Right ventricle myocardium inferior (tissue), 1 donor: ENCODE measurements around the gene SDC1. TPM values are rescaled to one million over a fixed set of nuclear protein-coding genes. Genes with fewer than 3 reads are reported as not detected.
"Not testable (repeated sequence)": the region's sequence is repeated elsewhere in the genome, so short reads cannot be mapped to it uniquely, and the experiment has no call there.

Experiments used
- ATAC-seq: fragments of 200-7000 bp; cut with Tn5 transposase; one replicate; pipeline ENCODE4 v1.9.1; 2020; ENCODE audit warnings: mild to moderate bottlenecking, moderate library complexity
- DNase-seq: peaks from one replicate; pipeline ENCODE4 v3.0.0; 2021; ENCODE audit errors: missing footprints
- intact Hi-C: fragments of 100-400 bp; cut with DNase I; formaldehyde crosslinking; loops from one replicate; pipeline ENCODE4 v1.11.0; 2022
- long read RNA-seq: library from polyadenylated mRNA; unstranded; transcript quantifications from one replicate; pipeline ENCODE4 v2.0.0, GENCODE V29; 2021
- total RNA-seq: library from RNA; stranded (reverse); fragmentation: NEBNext Ultra II Directional; extraction: Animal tissue kit (Norgen Biotek cat#: 25700); gene quantifications from one replicate; pipeline ENCODE4 v1.2.1, GENCODE V29; 2021
- donor health status: DM: no; HTN: yes; CAD: no; lungs with severe emphysema.

SDC1 gene, protein sequence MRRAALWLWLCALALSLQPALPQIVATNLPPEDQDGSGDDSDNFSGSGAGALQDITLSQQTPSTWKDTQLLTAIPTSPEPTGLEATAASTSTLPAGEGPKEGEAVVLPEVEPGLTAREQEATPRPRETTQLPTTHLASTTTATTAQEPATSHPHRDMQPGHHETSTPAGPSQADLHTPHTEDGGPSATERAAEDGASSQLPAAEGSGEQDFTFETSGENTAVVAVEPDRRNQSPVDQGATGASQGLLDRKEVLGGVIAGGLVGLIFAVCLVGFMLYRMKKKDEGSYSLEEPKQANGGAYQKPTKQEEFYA
- total RNA-seq = 0.68 TPM
- long read RNA-seq = 0 reads

- ATAC-seq = peak; percentile 62
- intact Hi-C loops = no loop called here
- peak; percentile 74 for DNase-seq
Measured at GRCh38 chr2:20224716-20225293, at the start of gene SDC1. SDC1 (minus strand) TSS chr2:20225130; CDS start chr2:20224867, 263 bp downstream.

DNA sequence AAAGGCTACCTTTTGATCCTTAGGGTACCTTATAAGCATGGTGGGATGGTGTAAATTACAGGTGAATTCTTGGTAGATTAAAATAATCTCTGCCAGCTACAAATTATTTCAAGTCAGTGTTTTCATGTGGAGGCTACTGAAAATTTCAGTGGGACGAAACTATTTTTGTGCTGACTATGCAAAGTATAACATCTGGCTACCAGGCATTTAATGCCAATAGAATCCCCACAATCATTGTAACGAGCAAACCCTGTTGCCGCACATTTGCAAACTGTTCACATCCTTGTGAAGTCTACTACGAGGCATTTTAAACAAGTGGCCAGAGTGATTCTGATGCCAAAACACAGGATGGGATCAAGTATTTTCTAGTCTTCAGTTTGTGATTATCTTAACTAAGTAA lies 48.1 kb upstream of the SDC1 start:
- no peak for DNase-seq
- intact Hi-C loops = no loop called here
- ATAC-seq = no peak

- ATAC-seq, intact Hi-C loops: not testable (repeated sequence)
Measured at GRCh38 chr2:20268317-20268716, 43.4 kb upstream of the SDC1 start.

DNA sequence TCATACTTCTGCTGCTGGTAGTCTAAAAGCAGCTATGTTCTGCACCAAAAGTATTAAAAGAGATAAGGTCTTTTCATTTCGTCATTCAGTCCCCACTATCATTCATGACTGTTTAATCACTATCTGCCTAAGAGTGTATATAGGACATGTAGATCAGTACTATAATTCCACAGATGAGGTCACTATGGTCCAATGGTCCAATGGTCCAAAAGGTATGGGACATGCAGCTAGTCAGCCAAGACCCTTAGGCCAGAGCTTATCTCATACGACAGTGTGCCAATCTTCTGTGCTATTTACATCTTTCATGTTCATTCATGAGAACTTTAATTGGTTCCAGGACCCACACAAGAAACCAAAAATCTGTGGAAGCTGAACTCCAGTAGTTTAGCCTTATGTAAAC lies 42.6 kb upstream of the SDC1 start:
- intact Hi-C loops = no loop called here
- DNase-seq (no peak), ATAC-seq (no peak)

More at GRCh38 chr2:20268317-20268716, 43.4 kb upstream of the SDC1 start:
- DNase-seq = not testable (repeated sequence)

- ATAC-seq = no peak
- DNase-seq = no peak
- intact Hi-C loops = no loop called here
Measured at GRCh38 chr2:20264629-20265028, 39.7 kb upstream of the SDC1 start.

DNA sequence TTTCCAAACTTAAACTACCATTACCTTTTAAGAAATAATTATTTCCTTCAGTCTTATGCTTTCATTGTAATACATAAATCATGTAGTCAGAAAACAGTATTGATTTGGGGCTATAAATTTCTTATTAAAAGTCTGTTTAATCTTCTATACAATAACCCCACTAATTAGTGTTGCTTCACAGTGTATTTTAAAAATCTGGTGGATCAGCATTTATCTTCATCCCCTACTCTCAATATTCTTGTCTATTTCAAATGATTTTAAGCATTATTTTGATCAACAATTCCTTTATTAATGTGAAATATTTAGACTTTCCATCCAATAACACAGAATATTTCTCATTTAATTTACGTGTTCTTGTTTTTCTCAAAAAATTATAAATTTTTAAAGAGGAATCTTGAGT lies 32.5 kb upstream of the SDC1 start:
- DNase-seq (no peak), ATAC-seq (no peak)
- intact Hi-C loops = no loop called here

DNA sequence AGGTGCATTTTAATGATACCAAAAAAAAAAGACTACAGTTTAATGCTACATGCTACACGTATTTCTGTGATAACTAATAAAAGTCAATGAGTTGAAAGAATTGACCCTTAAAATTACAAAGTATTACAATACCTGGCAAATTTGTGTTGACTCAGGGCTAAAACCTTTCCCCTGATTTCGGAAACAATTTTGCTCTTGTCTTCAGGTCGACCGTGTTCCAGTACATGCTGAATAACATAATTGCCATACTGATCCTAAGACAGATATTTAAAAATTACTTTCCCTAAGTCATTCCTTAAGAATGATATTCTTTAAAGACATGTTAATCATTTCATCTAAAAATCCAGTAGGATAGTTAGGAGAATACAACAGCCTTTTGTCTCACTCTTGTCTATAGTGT lies 29.8 kb upstream of the SDC1 start:
- no peak for DNase-seq
- intact Hi-C loops = no loop called here
- ATAC-seq = no peak

DNA sequence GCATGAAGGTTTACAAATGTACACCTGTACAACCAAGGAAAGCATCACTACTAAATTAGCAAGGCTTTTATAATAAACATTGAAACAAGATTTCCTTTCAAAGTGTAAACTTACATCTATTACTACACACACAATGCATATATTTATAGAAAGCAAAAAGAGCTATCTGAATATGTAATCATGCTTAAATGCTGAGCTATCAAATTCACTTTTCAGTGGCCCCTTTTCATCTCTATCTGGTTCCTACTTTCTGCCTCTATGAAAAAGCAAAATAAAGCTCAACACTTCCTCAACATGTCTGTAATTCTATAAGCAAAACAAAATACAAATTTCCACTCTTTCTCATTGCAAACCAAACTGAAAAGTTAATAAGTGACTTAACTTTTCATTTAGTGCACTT lies 25.5 kb upstream of the SDC1 start:
- intact Hi-C loops = no loop called here

GRCh38 chr2:20249170-20249569 lies 24.2 kb upstream of the SDC1 start:
- ATAC-seq = no peak
- DNase-seq = no peak
- intact Hi-C loops = no loop called here

More for the DNA sequence above, 25.5 kb upstream of the SDC1 start:
- DNase-seq (no peak), ATAC-seq (no peak)

DNA sequence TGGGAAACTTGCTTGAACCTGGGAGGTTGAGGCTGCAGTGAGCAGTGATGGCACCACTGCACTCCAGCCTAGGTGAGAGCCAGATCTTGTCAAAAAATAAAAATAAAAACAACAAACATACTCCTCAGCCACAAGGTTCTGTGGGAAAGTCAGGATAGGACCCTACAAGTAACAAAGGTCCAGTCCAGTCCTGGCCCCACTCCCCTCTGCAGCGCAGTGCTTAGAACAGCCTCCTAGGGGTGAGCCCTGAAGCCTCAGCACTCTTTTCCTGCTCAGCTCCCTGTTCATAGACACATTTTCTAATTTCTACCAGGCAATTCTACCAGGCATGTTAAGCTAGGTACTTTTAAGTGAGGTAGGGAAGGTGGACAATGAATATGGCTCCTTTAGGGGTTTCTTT lies 22.2 kb upstream of the SDC1 start:
- DNase-seq (no peak), ATAC-seq (no peak)
- intact Hi-C loops = no loop called here

- intact Hi-C loops = not testable (repeated sequence)
Measured at GRCh38 chr2:20243637-20244036, 18.7 kb upstream of the SDC1 start.

GRCh38 chr2:20242727-20243377 lies 17.9 kb upstream of the SDC1 start:
- ATAC-seq (no peak), DNase-seq (no peak)
- intact Hi-C loops = no loop called here

More at GRCh38 chr2:20243637-20244036, 18.7 kb upstream of the SDC1 start:
- ATAC-seq, DNase-seq: not testable (repeated sequence)

GRCh38 chr2:20241973-20242726 lies 17.2 kb upstream of the SDC1 start:
- intact Hi-C loops = no loop called here
- no peak for DNase-seq
- peak; percentile 39 for ATAC-seq

DNA sequence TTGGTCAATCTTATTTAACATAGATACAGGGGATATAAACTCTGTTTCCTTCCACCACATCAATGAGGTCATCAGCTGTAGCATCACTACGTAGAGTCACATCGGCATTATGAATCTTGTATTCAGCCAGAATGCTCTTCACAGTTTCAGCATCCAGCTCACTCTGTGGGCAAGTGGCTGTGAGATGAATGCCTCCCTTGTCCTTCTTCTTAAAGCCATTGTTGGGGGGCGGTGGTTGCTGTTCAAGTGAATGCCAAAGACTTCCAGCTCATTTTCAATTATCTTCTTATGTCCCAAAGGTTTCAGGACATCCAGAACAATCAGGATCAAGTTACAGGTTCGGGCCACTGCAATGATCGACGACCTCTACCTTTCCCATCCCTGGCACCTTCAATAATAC lies 15.4 kb upstream of the SDC1 start:
- ATAC-seq, DNase-seq: not testable (repeated sequence)

DNA sequence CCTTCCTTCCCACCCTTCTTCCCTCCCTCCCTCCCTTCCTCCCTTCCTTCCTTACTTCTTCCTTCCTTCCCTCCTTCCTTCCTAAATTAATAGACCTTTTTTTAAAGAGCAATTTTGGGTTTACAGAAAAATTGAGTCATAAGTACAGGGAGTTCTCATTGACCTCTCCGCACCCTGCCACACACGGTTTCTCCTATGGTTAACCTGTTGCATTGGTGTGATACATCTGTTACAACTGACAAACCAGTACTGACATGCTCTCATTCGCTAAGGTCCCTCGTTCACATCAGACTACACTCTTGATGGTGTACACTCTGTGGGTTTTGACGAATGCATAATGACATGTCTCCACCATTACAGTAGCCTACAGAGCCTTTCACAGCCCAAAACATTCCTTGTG lies 11.6 kb upstream of the SDC1 start:
- intact Hi-C loops = no loop called here
- ATAC-seq (no peak), DNase-seq (no peak)

More for the DNA sequence above, 15.4 kb upstream of the SDC1 start:
- intact Hi-C loops = not testable (repeated sequence)

DNA sequence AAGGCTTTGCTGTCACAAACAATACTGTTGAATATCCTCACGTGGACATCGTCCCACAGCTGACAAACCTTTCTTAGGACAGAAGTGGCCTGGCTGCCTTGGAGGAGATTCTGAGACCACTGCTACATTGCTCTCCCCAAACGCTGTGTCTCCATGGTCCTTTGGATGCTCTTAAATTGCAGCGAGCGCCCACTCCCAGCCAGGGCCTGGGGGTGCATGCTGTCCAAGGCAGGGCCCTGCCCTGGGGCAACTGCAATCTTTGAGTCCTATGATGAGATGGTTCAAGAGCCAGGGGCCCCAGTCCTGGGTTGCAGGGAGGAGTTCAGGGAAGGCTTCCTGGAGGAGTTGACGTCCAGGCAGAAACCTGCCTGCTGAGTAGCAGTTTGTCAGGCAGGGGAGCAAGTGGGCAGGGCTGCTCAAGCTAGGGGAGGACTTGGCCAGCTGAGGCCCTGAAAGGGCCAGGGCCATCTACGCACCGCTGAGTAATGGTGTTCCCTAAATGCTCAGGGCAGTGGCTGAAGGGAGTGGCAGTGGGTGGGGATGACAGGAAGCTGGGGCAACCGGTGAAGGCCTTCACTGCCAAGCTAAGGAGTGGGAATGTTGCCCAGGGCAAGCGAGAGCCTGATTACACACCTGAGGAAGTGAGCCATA lies 10.8 kb upstream of the SDC1 start:
- DNase-seq (no peak), ATAC-seq (no peak)
- intact Hi-C loops = no loop called here

- ATAC-seq, DNase-seq, intact Hi-C loops: not testable (repeated sequence)
Measured at GRCh38 chr2:20234597-20234996, 9.7 kb upstream of the SDC1 start.

DNA sequence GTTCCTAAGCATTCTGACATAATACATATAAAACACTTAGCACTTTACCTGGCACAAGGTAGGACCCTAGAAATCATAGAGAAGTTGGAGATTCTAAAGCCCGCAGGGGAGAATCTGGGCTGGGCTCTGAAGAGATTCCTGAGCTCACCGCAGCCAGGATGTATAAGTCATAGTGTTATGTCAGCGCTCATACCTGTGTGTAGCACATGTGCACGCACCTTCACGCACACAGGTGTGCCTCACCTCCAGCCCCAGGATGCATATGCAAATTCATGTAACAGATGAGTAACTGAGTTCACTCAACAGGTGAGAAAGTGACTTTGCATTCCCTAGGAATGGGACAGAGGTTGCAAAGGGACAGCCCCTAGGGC lies 7.9 kb upstream of the SDC1 start:
- no peak for DNase-seq
- no peak for ATAC-seq
- intact Hi-C loops = no loop called here

DNA sequence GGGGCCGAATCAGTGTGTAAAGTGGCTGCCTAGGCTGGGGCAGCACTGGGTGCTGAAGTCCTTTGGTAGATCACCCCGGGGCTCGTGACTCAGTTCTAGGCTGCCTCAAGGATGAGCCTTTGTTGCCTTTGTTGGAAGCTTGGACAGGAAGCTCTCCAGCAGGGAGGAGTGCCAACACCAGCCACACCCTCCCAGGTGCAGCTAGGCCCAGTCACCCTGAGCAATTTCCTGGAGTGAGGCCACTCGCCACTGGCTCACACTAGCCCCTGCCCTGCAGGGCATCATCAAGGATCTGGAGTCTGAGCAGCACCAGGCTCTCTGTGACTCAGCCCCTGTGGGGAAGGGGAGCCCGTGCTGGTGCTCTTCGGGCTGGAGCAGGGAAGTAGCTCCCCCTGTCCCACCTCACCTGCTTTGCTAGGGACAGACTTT lies 6.7 kb upstream of the SDC1 start:
- no peak for DNase-seq
- intact Hi-C loops = no loop called here
- ATAC-seq = no peak
